NCI-H1105 treated with DMSO at 0.1 percent for 48 hours (cell line): ENCODE measurements around the gene CSRP1.
A peak's percentile ranks its signal among the peaks of the same experiment; 100 is the strongest.
"Not testable (repeated sequence)": the region's sequence is repeated elsewhere in the genome, so short reads cannot be mapped to it uniquely, and the experiment has no call there.

Source experiments
- DNase-seq: peaks from one replicate; lab custom pipeline; 2025; lab: John Stamatoyannopoulos, UW

CSRP1 gene

DNA sequence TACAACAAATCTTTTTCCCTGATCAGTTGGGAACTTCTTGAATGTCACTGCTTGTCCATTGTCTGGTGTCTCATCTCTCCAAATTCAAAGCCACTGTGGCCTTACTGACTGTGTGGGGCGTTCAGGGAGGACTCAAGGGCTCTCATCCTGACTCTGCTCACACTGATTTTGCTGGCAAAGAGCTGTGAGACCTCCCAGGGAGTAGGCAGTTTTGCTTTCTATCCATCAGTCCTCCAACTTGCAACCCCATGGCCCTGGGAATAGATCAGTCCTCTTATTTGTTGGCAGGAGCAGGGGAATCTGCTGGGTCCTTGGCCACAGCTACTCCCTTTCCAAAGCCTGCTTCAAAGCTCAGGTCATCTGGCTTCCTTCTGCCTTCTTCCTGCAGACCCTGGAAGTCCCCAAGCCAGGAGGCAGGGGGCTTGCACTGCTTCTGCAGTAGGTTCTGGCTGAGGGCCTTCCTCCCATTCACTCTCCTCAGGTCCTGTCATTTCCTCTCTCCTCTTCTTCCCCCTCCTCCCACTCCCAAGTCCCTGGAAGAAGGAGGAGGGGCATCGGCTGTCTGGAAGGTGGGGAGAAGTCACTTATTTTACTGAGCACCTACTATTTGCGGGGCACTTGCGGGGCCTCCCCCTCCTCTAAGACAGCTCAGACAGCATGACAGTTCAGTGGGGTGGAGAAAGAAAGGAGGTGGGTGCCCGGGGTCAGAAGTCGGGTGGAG, 31.1 kb upstream of the CSRP1 start:
- DNase-seq = no peak

DNA sequence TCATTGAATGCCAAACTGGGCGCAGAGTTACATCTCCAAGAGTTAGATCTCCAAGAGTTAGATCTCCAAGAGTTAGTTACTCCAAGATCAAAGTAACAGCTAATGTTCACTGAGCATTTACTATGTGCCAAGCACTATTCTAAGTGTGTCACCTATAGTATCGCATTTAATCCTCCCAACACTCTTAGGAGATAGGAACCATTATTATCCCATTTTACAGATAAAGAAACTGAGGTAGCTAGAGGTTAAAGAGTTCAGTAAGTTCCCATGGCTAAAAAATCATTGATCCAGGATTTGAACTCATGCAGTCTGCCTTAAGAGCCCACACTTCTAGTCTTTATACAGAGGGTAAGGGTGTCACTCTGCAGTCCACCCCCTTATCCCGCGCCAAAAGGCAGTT, 30.5 kb upstream of the CSRP1 start:
- no peak for DNase-seq

- no peak for DNase-seq
Measured at GRCh38 chr1:201537028-201537427, 30.1 kb upstream of the CSRP1 start.

GRCh38 chr1:201536558-201536957, 29.6 kb upstream of the CSRP1 start:
- no peak for DNase-seq

- DNase-seq = no peak
Measured at GRCh38 chr1:201535919-201536245, 29.0 kb upstream of the CSRP1 start.

DNA sequence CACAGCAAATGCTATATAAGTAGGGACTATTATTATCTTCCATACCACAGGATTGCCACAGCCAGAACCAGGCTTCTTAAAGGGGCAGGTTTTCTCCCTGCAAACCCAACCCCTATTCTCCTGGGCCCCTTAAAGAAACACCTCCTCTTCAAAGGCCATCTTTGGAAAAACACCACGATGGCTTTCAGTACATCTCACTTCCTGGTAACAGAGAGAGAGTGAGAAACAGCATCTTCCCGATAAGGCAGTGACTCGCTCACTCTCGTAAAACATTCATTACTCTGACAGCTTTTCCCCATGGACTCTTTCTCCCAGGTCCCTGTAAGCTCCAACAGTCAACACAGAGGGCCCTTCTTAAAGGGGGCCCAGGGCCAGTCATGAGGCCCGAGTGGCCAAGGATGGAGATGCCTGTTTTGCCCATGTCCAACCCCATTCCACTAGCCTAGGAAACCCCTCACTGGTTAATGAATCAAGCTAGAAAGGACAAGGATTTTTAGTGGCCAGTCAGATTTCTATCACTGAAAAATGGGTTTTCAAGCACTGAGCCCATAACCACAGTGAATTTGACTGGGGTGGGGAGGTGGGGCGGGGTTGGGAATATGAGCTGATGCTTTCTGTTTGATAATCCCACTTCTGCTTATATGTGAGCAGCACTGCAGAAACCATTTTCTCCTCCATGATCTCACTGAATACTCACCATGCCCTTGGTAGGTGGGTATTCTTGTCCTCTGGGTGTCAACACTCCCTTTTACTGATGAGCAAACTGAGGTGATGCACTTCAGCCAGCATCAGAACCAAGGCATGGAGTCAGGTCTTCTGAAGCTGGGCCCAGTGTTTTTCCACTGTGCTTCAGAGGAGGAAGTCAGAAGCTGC, 28.4 kb upstream of the CSRP1 start:
- no peak for DNase-seq

GRCh38 chr1:201533836-201534235, 26.9 kb upstream of the CSRP1 start:
- DNase-seq = no peak

DNA sequence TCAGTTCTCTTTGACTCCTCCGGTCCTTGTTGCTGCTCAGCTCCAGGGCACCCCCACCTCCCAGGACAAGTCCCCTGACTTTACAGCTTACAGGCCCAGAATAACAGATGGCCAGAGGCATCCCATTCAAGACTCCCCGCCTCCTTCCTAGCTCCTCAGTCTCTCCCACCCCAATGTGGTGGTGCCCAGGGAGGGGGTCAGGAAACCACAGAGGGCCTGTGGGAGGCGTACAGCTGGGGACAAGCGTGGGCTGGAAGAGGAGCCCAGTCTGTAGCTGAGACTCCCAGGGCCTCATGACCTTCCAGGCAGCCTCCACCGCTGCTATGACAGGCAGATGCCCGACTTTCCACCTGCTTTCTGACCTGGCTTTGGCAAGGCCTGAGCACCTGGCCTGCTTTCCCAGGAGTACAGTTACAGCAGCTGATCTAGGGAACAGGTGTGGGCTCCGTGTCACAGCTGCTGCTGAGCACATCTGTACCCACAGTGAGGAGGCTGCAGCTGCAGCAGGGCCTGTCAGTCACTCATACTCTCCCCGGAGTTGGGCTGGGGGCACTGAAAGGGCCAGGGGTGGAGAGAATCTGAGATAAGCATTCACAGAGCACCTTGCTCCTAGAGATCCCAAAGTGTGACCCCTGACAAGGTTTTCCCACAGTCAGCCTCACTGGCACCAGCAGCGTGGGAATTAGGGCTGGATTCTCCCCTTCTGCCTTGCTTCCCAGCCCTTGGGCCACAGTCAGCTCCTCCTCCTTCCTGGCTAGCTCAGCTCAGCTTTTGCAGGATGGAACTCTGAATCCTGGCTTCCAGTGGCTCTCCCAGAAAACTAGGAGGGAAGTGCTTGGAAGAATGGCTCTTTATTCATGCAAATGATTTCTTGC, 24.9 kb upstream of the CSRP1 start:
- peak; percentile 91 for DNase-seq

- peak; percentile 79 for DNase-seq
Measured at GRCh38 chr1:201530741-201531531, 24.0 kb upstream of the CSRP1 start.

DNA sequence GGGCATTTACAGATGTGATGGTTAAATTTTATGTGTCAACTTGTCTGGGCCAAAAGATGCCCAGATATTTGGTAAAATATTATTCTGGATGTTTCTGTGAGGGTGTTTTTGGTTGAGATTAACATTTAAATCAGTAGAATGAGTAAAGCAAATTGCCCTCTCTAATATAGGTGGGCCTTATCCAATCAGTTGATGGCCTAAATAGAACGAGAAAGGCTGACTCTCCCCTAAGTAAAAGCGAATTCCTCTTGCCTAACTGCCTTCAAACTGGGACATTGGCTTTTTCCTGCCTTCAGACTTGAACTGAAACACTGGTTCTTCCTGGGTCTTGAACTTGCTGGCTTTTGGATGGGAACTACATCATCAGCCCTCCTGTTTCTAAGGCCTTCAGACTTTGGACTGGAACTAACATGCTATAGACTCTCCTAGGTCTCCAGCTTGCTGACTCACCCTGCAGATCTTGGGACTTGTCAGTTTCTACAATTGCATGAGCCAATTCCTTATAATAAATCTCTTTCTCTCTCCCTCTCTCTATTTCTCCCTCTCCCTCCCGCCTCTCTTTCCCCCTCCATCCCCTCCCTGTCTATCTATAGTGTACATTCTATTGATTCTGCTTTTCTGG, 21.8 kb upstream of the CSRP1 start:
- DNase-seq = no peak

DNA sequence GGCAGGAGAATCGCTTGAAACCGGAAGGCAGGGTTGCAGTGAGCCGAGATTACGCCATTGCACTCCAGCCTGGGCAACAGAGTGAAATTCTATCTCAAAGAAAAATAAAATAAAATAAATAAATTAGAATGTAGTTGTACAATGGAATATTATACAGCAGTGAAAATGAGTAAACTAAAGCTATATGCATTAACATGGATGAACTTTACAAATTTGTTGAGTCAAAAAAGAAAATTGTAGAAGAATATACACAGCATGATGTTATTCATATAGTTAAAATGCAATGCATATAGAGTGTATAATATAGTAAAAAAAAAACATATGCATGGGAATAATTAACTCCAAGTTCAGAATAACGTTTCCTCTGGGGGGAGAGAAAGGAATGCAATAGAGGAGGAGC, 21.0 kb upstream of the CSRP1 start:
- no peak for DNase-seq

- no peak for DNase-seq
Measured at GRCh38 chr1:201525193-201525778, 18.4 kb upstream of the CSRP1 start.

GRCh38 chr1:201520046-201520575, 13.2 kb upstream of the CSRP1 start:
- DNase-seq = not testable (repeated sequence)

GRCh38 chr1:201518071-201518470, 11.1 kb upstream of the CSRP1 start:
- no peak for DNase-seq

DNA sequence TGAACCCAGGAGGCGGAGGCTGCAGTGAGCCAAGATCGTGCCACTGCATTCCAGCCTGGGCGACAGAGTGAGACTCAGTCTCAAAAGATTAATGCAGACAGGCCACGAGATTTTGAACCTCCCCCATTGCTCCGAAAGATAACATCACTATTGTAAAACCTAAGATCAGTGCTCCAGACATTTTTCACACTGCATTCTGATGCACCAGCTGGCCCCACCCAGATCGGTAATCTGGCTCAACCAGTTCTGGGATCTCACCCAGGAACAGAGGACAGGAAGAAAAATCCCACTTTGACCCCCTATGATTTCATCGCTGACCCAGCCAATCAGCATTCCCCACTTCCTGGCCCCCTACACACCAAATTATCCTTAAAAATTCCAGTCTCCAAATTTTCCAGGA, 10.7 kb upstream of the CSRP1 start:
- no peak for DNase-seq

- DNase-seq = no peak
Measured at GRCh38 chr1:201516511-201517127, 9.7 kb upstream of the CSRP1 start.

GRCh38 chr1:201515895-201516294, 9.0 kb upstream of the CSRP1 start:
- DNase-seq = no peak

DNA sequence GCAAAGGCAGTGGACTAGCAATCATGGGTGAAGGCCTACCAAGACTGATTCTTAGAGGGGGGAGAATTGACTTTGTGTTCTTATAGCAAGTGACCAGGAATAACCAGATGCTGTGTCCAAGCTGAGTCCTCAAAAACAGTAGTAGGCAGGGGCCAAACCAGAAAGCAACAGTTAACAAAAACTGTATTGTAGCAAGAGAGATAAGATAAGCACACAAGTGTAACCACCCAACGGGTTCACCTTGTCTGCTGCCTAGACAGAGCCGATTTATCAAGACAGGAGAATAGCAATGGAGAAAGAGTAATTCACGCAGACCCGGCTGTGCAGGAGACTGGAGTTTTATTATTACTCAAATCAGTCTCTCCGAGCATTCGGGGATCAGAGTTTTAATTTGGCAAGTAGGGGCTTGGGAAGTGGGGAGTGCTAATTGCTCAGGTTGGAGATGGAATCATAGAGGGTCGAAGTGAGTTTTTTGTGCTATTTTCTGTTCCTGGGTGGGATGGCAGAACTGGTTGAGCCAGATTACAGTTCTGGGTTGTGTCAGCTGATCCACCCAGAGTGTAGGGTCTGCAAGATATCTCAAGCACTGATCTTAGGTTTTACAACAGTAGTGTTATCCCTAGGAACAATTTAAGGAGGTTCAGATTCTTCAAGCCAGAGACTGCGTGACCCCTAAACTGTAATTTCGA, 8.3 kb upstream of the CSRP1 start:
- no peak for DNase-seq

DNA sequence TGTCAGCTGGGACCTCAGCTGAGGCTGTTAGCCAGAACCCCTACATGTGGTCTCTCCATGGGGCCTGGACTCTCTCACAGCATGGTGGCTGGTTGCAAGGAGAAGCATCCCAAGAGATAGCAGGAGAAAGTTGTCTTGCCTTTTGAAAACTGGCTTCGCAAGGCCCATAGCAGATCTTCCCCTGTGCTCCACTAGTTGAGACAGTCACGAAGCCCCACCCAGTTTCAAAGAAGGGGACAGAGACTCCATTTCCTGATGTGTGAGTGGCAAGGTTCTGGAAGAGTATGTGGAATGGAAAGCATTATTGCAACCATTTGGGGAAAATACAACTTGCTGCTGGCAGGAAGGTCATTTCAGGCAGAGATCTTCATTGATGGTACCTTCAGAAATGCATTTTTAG, 7.5 kb upstream of the CSRP1 start:
- no peak for DNase-seq
